ENCODE results near the gene GRM8.

GRM8 gene

DNA sequence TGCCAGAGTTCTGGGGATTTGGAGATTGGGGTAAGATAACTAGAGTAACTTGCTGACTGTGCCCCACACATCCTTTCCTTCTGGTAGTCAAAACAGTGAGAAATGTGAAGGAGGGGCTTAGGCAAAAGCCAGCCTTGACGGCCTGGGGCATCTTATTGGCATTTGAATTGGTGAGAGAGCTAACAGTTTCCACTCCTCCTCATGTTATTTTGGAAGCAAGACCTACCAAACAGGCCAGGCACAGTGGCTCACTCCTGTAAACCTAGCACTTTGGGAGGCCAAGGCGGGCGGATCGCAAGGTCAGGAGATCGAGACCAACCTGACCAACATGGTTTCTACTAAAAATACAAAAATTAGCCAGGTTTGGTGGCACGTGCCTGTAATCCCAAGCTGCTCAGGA, 596.6 kb downstream of the GRM8 start:
- DNase-seq = no peak

DNA sequence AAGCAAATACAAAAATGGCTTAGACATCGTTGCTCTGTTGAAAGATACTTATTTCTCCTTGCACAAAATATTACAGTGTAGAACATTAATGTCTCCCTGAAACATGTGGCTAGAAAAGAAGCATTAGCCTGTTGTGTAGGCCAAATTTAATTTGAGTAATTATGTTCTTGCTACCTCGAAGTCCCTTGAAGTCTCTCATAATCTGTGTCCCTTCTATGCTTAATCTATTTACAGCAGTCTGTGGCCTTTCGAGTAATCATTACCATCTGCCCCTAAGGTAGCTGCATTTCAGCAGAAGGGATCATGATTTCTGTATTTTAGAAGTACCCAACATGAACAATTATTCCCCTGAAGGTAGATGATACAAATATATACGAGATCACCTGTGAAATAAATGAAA, 615.2 kb downstream of the GRM8 start:
- DNase-seq = no peak

DNA sequence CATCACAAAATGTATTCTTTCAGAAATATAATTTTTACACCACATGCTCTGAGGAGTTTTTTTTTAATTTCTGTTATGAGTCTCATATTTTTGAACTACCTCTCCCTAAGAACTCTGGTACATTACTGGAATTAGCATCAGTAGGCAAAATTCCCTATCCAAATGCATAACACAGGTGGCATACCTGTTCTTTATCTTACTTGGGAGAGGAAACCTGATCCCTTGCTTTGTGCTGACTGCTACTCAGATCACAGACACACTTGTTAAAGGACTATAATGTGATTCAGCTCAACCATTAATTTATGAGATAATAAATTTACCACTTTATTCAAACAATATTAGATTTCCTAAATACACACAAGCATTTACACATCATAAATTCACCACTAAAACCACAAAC, 617.2 kb downstream of the GRM8 start:
- DNase-seq = no peak

DNA sequence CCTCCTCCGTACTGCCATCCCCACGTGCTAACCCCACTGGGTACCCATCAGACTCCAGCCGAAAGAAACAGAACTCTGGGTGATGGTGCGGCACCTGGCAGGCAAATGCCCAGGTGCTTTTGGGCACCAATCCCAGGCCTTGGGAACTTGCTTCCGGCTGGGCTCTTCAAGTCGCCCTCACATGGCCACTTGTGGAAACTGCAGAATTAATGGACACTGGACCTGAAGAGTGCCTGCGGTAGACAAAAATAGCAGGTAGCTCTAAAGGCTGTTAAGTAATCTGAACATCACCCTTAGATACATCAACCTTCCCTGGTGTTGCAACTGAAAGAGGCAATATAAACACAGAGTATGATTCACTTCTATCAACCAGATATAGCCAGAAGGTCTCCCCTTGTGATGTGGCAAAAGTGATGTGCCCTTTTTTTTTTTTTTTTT, 644.4 kb downstream of the GRM8 start:
- no peak for DNase-seq

DNA sequence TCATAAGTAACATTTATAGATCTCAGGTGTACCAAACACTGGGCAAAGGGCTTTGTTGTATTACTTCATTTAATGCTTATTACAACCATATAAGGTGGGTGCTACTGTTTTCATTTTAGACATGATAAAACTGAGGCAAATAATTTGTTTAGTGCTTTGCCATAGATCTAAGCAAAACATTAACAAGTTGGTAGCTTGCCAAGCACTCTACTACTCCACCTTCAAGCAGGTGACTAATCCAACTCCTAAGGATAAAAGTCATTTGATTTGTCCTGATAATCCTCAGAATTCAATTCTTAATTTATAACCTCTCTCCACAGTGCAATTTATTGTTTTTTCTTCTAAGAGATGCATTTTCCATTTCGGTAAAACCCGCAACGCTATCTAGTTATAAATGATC, 646.4 kb downstream of the GRM8 start:
- DNase-seq = no peak

DNA sequence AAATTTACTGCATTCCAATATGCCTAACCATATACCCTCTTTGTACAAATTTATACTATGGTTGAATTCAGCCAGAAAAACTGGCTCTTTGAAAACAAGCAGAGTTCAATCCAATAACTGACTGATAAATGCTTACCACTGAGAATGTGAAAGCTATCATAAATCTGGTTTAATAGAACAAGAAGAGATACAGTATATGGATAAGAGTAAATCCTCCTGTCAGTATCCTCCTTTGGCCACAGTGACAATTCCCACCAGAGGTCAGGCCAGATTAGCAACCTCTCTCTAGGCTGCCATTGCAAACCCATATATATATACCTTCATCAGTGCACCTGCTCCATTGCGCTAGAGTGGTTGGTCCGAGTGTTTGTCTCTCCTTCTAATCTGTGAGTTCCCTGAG, 647.2 kb downstream of the GRM8 start:
- no peak for DNase-seq

DNA sequence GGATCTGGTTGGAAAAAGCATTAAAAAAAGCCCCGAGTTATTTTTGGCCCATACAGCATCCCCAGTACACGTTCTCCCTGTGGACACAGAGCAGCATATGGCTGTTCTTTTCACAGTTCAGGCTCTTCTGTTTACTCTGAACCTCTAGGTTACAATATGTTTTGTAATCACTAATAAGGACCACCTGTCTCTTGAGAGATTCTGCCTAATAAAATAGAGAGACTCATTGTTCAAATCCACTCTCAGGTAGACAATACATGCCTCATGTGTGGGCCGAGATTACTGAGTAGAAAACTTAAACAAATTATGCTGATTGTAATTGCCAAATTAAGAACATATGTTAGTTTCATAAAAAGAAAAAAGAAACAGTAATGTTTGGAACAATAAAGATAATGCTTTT, 647.7 kb downstream of the GRM8 start:
- DNase-seq = no peak

DNA sequence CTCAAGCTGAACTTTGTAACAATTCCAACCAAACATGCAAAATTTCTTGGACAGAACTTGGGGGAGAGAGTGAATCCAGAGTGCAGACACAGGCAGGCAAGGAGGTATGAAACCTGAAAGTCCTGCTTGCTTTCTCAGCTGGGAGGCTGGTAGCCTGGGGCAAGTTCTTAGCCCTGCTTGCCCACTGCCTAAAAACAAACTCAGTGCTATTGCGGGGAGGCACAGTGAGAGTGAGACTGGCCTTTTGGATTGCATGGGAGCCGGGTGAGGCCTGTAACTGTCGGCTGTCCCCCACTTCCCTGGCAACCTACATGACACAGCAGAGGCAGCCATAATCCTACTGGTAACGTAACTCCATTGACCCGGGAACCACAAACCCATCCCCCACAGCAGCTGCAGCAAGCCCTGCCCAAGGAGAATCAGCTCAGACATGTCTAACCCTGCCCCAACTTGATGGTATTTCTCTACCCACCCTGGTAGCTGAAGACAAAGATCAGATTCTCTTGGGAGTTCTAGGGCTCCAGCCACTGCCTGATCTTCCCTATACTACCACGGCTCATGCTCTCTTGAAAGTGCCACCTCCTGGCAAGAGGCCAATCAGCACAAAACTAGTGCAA, 663.6 kb downstream of the GRM8 start:
- no peak for DNase-seq

DNA sequence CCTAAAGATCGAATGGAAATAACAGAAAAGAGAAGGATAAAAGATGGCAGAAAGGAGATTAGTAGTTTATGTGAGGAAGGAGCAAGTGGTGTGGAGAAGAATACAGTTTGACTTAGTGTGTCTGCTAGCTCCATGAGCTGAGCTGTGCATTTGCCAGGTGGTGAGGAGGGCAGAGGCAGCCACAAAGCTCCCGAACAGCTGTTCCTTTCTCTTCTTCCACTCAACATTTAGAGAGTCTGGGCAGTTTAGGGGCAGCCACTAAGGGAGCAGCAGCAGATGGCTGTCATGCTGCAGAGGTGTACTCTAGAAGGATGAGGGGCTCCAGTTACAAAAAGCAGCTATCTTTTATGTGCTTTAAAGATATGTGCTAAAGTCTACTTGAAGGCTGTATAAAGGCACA, 674.4 kb downstream of the GRM8 start:
- no peak for DNase-seq

DNA sequence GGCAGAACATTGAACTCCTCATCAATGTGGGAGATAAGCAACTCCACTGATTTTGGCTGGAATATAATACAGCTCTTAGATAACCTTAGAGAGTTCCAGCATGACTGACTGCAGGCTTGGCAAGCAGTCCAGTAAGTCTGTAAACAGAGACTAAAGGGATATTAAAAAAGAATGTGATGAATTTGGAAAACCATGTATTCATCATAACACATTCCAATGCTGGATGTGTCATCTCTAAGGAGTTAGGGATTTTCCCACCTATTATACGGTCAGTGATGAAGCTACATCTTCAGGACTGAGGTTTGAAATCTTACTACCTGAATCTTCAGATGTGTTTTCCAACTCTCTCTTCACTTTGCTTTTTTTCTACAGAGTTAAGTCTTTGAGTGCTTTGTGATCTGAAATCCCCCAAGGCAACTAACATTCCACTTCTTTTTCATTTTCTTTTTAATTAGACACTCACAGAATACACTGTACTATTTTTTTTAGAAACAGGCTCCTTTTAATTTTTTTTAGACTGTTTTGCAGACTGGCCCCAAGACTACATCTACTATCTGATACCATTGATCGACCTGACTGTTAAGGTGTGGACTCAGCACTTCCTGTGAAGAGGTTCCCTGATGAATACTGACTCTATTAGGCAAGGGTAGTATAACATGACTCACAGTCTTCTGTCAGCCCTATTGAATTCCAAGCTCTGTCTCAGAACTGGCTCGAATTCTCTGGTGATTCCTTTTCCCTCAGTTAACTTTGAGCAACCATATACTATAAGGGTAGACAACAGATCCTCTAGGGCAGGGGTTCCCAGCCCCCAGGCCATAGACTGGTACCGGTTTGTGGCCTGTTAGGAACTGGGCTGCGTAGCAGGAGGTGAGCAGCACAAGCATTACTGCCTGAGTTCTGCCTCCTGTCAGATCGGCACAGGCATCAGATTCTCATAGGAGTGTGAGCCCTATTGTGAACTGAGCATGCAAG, 678.2 kb downstream of the GRM8 start:
- DNase-seq = no peak

DNA sequence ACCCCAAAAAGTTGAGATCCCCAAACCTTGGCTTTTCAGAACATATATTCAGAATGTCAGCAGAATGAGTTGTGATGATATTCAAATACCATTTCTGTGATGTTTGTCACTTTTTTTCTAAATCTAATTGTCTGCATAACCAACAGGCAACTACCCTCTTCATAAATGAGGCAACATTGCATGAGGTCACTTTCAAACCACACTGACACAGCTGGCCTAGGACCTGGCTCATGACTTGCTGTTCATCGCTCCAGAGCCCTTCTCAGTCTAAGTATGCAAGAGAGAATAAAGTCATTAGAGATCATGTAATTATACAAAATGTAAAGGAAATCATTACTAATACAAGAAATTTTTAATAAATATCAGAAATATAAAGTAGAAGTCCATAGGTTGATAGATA, 681.9 kb downstream of the GRM8 start:
- no peak for DNase-seq

DNA sequence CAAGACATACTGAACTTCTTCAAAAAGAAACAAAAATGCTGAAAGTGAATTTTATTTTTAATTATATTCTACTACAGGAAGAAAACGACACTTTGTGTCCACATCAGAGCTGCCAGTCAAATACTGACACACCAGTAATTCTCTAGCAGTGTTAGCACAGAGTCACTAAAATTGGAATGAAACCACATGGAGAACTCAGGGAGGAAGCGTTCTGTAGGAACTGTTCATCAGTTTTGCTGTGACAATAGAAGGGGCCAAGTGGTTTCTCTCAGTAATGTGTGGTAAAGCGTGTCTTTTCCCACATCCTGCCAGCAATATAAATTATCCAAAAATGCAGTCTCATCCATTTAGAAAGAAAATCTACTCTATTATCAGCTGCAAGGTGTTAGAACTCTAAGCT, 683.3 kb downstream of the GRM8 start:
- no peak for DNase-seq

DNA sequence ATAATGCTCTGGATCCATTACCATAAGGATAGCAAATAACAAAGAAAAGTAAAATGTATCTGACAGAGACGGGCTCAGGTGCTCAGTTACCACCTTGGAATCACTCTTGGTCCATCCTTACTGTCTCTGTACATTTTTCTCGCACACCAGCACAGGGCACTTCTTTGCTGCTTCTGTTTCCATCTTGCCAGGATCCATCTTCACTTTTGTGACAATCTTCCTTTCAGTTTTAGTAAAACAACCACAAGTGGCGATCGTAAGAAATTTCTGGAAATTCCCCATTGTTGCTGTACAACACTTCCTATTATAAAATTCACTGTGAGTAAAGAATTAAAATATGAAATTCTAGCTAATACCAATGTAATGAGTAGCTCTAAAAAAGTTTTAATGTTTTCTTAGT, 695.5 kb downstream of the GRM8 start:
- DNase-seq = no peak

DNA sequence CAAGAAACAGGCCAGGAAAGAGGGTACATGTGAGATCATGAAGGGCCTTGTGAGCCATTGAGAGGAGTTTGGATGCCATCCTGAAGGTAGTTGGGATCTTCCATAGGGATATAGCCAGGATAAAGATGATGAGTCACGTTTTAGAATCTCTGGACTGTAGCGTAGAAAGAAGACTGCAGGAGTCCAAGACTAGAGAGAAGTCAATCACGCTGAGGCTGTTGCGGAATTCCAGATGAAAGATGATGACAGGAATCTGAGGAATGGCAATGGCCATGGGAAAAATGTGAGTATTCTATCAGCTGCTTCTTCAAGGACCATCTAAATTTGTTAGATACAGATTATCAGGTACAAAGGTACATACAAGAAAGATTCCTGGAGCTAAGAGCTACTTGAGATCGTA, 711.3 kb downstream of the GRM8 start:
- no peak for DNase-seq

DNA sequence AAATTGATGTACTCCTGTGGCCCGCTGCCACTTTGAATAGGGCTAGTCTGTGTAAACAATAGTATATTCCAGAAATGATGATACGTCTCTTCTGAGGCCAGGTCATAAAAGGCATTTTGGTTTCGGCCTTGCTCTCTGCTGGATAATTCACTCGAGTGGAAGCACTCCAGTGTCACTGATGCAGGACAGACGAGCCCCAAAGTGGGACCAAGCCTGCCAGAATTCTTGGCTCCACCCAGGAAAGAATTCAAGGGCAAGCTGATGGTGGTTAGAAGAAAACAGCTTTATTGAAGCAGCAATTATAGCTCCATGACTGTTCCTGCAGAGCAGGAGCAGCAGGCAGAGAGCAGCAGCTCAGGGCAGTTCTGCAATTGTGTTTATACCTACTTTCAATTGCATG, 717.6 kb downstream of the GRM8 start:
- DNase-seq = no peak

DNA sequence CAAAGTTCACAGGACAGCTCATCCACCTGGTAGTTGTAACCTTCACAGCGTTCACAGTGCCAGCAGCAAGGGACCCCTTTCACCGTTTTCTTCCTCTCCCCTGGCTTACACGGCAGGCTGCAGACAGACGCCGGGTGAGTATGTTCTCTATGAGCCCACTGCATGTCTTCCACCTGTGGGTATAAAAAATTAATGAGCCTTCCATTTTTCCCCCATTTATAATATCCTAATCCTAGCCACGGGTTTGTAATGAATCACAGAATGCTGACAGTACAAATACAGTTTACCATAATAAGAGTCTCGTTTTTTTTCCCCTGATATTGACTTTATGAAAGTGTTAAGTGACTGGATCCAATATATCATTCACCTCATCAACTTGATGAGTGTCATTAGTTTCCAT, 719.0 kb downstream of the GRM8 start:
- DNase-seq = no peak

DNA sequence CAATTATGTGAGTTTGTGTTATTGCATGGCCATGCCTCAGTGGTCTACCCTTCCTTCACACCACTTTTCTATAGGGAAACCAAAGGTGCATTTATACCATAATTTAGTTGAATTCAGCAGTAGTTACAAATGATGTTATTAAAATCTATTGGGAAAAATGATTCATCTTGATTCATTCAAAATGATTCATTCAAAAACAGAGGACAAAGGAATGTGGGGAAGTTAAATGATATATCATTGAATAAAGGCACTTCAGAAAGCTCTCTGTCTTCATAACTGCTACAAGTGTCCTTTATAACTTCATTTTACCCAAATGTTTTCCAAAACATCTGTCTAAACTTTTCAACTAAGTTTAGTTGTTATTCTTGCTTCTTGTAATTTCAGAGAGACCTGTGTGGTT, 722.9 kb downstream of the GRM8 start:
- DNase-seq = no peak

DNA sequence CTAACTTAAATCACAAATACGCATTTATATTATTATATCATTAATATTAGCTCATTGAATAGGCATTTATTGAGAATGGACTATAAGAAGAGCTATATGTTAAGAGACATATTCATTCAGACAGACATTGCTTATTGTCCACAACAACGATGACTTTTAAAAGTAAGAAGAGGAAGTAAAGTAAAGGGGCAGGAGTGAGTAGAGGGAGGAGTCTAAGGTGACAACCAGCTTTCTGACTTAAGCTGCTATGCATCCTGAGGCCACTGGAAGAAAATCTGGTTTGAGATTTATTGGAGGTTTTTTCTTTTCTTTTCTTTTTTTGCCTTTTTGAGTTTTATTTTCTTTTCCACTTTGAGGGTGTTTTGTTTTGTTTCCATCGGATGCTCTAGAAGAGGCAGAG, 723.5 kb downstream of the GRM8 start:
- DNase-seq = no peak

DNA sequence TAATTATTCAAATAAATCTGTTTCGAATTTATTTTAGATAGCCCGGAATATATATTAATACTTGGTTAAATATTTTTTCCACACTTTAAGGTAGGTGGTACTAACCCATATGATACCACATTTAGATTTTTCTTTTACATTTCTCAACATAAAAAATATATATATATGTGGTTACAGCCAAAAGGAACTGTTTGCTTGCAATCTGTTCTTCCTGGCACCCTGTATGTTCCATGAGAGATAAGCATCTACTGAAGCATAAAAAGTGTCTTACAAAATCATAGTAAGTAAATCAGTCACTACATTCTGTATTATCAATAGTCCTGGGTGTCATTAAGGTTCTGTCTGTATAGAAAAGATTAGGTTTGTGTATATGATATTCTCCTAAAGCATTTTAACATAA, 726.8 kb downstream of the GRM8 start:
- DNase-seq = no peak

DNA sequence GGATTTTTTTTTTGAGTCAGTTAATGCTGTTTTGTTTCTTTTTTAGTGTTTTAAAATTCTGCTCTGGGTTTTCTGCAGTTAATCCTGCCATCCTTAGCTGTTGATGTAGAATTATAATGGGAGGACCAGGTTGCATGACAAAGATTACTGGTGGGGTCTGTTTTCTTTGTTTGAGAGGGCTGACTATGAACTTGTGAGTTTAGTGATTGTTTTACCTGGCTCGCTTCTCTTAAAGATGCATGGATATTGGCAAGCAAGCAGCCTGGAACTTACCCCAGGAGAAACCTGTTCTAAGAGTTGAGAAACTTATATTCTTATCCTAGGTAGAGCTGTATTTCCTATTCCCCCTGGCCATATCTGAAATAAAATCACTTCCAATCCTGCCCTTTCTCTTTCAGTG, 727.8 kb downstream of the GRM8 start:
- no peak for DNase-seq

DNA sequence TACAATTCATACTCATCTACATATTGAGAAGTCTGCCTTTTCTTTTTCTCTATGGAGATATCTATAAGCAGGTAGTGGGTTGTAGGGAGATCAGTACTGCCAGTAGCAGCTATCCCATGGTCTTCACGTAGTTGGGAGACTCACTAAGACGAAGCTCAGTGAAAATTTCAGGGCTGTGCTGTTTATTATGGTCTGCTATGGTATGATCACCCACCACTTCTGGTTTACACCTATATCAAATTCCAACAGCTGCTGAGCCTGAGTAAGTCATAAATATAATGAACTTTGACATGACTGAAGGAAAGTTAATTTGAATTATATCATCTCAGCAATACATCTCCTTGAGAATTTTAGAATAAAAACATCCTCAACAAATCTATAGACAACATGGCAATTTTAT, 741.7 kb downstream of the GRM8 start:
- no peak for DNase-seq

DNA sequence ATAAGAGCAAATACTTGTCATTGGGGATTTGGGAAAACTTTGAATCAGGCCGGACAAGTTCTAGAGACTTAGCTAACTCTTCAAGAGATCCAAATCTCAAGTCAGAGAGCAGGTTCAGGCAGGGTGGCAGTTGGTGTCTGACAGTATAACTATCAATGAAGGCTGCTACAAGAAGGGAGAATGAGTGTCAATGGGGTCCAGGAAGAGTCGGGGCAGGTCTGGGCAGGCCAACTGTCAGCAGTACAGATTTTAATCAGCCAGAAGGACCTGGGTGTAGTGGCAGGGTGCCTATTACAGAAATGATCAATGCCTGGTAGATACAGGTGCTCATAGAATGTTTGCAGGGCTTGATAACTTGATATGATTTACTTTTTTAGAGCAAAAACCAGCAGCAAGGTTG, 751.1 kb downstream of the GRM8 start:
- no peak for DNase-seq

DNA sequence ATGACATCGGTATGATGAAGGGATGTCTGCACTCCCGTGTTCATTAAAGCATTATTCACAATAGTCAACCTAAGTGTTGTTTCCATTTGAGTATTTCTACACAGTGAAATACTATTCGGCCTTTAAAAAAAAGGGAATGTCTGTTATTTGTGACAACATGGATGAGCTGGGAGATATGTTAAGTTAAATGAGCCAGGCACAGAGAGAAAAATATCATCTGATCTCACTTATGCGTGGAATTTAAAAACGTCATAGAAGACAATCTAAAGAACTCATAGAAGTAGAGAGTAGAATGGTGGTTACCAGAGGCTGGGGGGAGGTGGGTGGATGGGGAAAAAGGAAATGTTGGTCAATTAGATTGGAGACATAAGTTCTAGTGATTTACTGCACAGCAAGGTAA, 753.3 kb downstream of the GRM8 start:
- DNase-seq = no peak

DNA sequence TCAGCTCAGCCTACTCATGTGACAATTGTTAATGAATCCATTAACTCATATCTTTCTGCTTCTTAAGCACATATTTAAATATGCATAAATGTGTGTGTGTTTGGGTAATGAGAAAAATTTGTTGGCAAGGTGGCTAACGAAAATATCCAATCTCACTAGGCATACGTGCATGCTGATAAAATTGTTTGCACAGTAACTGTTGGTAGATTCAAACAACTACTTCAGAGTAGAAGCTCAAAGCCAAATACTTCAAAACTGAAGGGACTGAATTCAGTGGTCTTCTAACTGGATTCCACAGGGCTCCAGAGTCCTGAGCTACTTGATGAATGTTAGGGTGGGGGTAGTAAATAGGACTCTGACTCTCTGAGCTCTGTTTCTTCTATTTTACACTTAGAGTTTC, 757.0 kb downstream of the GRM8 start:
- no peak for DNase-seq

DNA sequence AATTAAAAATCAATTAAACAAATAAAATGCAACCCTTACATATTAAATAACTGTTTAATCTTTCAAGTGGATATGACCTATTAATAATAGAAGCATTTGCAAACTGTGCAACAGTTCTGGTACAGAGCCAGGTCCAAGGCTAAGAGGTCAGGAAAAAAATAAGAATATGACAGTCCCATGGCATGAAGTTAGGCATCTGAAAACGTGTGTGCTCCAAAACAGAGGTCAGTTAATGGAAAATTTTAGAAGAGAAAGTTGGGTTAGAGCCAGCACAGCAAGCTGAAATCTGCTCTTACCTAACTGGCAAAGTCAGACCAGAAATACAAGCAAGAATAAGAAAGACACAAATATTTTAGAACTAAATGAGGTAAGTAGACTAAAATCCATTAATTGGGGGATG, 757.7 kb downstream of the GRM8 start:
- DNase-seq = no peak

Data from T-helper 9 cell (primary cell).